ENCODE results near the gene TANGO2.

DNA sequence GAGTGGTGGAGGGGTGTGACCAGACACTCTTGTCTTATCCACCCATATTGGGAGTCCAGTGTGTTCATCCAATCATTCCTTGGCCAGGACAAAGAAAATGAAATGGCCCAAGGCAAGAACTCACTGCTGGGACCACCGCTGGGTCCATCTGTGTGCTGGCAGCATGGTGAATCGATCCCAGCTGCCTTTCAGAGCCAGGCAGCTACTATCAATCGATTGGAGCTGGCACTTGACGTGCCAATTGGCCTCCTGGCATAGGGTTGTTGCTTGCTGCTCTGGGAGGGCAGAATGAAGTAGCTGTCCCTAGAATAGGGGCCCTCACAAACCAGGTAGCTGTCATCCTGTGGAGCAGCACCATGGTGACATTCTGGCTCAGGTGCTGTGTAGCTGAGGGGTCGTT lies 2.9 kb upstream of the TANGO2 start:
- TF ChIP-seq EZH2phosphoT487 (IDR thresholded peaks at IDR 0.05; ENCODE audit: insufficient read depth, low read depth) (no peak), EZH2 (IDR thresholded peaks at IDR 0.05; ENCODE audit: insufficient read depth, poor library complexity, severe bottlenecking) (no peak)

All from GM23248 (cell line).